Esophagus muscularis mucosa (tissue), 4 donors: ENCODE data around the gene SPAG17. TPM values are rescaled to one million over a fixed set of nuclear protein-coding genes. Genes with fewer than 3 reads are reported as not detected.

Source experiments
- DNase-seq: peaks from one replicate; pipeline ENCODE4 v3.0.0-alpha.2; 2017; ENCODE audit errors: extremely low spot score
- H3K27ac ChIP-seq, 4 donors: fragments of 200-600 bp; sonication (generic); replicated peaks in 1 of 4; 1 replicate in 3 of 4; 2 replicates in 1 of 4; pipeline ENCODE4 v1.5.1; 2016 to 2019; ENCODE audit warnings: mild to moderate bottlenecking in 1 of 4
- H3K27me3 ChIP-seq, 4 donors: fragments of 200-600 bp; sonication (generic); one replicate each; pipeline versions ENCODE4 v1.5.1 to v1.6.0; 2016 to 2019
- H3K36me3 ChIP-seq, 4 donors: fragments of 200-600 bp; sonication (generic); one replicate each; pipeline ENCODE4 v1.5.1; 2016 to 2019
- H3K4me1 ChIP-seq, 4 donors: fragments of 200-600 bp; sonication (generic); one replicate each; pipeline ENCODE4 v1.5.1; 2016 to 2019
- H3K4me3 ChIP-seq, 4 donors: fragments of 200-600 bp; sonication (generic); 1 replicate in 2 of 4; 2 replicates in 2 of 4; pipeline ENCODE4 v1.5.1; 2016 to 2019; ENCODE audit warnings: mild to moderate bottlenecking in 4 of 4, moderate library complexity in 1 of 4
- H3K9me3 ChIP-seq, 4 donors: fragments of 200-600 bp; sonication (generic); 1 replicate in 3 of 4; 2 replicates in 1 of 4; pipeline ENCODE4 v1.5.1; 2016 to 2019
- EP300 ChIP-seq: sonication (generic); formaldehyde crosslinking; IDR thresholded peaks from one replicate; pipeline ENCODE4 v1.6.1; 2017; ENCODE audit warnings: antibody characterized with exemption
- POLR2A ChIP-seq: fragments of 450-650 bp; IDR thresholded peaks from one replicate; pipeline ENCODE4 v1.6.1; 2017; ENCODE audit warnings: antibody characterized with exemption, moderate library complexity, mild to moderate bottlenecking, low read depth
- POLR2AphosphoS5 ChIP-seq, 2 donors: sonication (generic); formaldehyde crosslinking; IDR thresholded peaks; one replicate each; pipeline ENCODE4 v1.6.1; 2017; ENCODE audit warnings: antibody characterized with exemption in 2 of 2
- WGBS: methylation state at CpG from one replicate; pipeline ENCODE4 v1.1.5; 2018; 5-methylcytosine and 5-hydroxymethylcytosine counted together
- intact Hi-C: fragments of 100-400 bp; cut with DNase I; formaldehyde crosslinking; loops from one replicate; pipeline ENCODE4 v1.15.1; 2023
- total RNA-seq, 4 donors: library from RNA; depleted of rRNA; stranded (reverse); fragments of >200 nt; gene quantifications; one replicate each; pipeline versions ENCODE4 v1.1.0 to v1.2.1, GENCODE V29; 2016
- TF ChIP-seq, protein P1 (sequence below), 3 experiments: fragments of 200-600 bp in 2 of 3; fragments of 450-650 bp in 1 of 3; sonication (generic) in 2 of 3; IDR thresholded peaks; one replicate each; pipeline ENCODE4 v1.5.1; 2017 to 2019; ENCODE audit warnings: antibody characterized with exemption in 3 of 3, mild to moderate bottlenecking in 2 of 3, moderate library complexity in 1 of 3

SPAG17 gene
- total RNA-seq, 4 donors from 2014 or later, result 0.17 to 0.23 TPM; not detected in 2

DNA sequence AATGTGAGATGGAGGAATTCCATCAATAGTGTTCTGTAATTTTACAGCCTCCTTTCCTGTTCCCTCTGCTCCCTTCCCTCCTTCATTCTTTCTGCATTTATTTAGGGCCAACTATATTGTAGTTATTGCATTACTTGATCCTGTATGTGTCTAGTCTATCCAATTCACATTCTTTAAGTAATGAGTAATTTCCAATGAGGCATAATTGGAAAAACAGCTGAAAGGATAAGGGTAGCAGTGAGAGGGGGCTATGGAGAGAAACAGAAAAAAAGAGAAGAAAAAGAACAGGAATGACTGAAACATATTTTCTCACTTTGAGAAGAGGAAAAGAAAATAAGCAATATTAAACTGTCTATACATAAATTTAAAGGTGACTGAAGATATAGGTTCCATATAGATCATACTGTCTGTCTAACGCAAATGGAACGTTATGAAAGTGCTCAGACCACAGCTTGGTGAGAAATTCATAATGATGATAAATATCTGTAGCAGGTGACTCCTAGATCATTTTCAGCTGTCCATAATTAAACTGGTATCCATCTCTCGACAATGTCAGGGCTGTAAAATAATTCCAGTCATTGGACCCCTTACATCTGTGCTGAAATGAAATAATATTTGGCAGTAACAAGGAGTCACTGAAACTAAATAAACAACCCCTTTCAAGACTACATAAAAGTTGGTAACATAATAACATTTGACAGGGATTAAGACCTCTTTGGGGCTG, 61.8 kb downstream of the SPAG17 start:
- WGBS, result 43% methylated on average over 3 of the region's 3 CpGs

DNA sequence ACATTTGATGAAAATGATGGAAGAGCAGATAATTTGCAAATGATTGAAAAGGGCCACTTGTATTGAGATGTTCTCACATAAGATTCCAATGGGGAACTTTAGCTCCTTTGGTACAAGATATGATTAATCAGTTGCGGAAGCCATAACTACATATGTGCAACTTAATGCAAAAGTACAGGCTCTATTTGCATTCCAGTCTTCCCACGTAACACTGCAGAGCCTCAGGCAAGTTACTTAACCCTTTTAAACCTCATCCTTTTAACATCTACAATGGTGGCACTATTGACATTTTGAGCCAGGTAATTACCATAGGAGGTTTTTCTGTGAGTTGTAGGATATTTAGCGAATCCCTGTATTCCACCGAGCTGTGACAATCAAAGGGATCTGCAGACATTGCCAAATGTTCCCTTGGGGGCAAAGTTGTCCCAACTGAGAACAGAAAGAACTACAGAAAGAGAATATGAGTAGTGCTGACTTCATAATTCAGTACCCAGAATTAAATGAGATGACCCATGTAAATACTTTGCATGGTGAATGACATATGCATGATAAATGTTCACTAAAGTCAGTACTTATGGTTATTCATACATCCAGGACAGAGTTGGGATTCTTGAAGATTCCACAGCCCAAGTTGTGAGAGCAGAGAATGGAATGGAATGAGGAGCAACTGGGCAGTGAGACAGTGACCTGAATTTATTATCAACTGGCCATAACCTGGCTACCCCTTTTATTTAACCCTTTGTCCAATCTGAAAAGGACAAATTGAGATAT, 62.6 kb downstream of the SPAG17 start:
- no peak overlapping the region for H3K4me3 ChIP-seq
- no peaks in the 10 kb centered on the region for H3K9me3 ChIP-seq
- 83% methylated on average over 4 of the region's 4 CpGs for WGBS
- H3K27ac ChIP-seq, result no peak overlapping the region
- TF ChIP-seq POLR2AphosphoS5 (IDR thresholded peaks at IDR 0.05) (no peak), POLR2A (no peak)
- no peaks in the 10 kb centered on the region for H3K36me3 ChIP-seq
- no peak for DNase-seq
- H3K4me1 ChIP-seq, result peaks cover 0 to 10% (median 0%) of the 10 kb centered on the region in 4 donors
- intact Hi-C loops, result no loop called here
- no peaks in the 10 kb centered on the region for H3K27me3 ChIP-seq

More for the DNA sequence above, 61.8 kb downstream of the SPAG17 start:
- Histone ChIP-seq H3K4me1 (peaks cover 0 to 10% (median 0%) of the 10 kb centered on the region in 4 donors), H3K27me3 (no peaks in the 10 kb centered on the region), H3K27ac (no peak overlapping the region), H3K9me3 (no peaks in the 10 kb centered on the region), H3K4me3 (no peak overlapping the region), H3K36me3 (no peaks in the 10 kb centered on the region)
- TF ChIP-seq, protein P1, sequence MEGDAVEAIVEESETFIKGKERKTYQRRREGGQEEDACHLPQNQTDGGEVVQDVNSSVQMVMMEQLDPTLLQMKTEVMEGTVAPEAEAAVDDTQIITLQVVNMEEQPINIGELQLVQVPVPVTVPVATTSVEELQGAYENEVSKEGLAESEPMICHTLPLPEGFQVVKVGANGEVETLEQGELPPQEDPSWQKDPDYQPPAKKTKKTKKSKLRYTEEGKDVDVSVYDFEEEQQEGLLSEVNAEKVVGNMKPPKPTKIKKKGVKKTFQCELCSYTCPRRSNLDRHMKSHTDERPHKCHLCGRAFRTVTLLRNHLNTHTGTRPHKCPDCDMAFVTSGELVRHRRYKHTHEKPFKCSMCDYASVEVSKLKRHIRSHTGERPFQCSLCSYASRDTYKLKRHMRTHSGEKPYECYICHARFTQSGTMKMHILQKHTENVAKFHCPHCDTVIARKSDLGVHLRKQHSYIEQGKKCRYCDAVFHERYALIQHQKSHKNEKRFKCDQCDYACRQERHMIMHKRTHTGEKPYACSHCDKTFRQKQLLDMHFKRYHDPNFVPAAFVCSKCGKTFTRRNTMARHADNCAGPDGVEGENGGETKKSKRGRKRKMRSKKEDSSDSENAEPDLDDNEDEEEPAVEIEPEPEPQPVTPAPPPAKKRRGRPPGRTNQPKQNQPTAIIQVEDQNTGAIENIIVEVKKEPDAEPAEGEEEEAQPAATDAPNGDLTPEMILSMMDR (IDR thresholded peaks at IDR 0.05), result no peak
- TF ChIP-seq POLR2AphosphoS5 (IDR thresholded peaks at IDR 0.05) (no peak), EP300 (no peak)
- no peak for DNase-seq
- intact Hi-C loops, result no loop called here

DNA sequence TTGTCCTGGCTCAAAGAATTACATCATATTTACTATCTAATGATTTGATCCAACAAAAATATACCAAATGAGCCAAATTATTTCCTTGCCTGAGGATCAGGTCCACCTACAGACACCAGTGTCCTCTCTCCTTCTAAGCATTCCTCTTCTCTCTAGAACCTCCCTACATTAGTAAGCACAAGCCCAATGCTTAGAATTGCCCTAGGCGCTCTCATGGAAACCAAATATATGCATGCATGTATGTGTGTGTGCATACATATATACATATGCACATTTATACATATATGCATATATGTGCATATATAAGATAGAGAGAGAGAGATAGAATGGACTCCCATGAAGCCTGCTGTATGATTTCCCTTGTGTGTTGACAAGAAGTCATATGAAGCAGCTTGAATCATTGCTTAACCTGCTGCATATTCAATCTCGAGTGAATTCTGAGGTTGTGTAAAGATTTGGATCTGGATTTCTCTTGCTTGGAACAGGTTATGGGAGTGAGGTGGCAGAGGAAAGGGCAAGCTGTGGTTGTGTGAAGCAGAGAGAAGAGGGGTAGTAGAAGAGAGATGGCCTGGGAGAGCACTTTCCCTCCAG, 66.1 kb downstream of the SPAG17 start:
- no peaks in the 10 kb centered on the region for H3K27me3 ChIP-seq
- H3K9me3 ChIP-seq, result no peaks in the 10 kb centered on the region
- no peak overlapping the region for H3K27ac ChIP-seq
- H3K36me3 ChIP-seq, result no peaks in the 10 kb centered on the region
- peaks cover 0 to 19% (median 5%) of the 10 kb centered on the region in 4 donors for H3K4me1 ChIP-seq
- intact Hi-C loops, result no loop called here
- no peak for DNase-seq
- H3K4me3 ChIP-seq, result no peak overlapping the region
- 78% methylated on average over 2 of the region's 2 CpGs for WGBS
- TF ChIP-seq, protein P1 (IDR thresholded peaks at IDR 0.05), result no peak
- TF ChIP-seq POLR2AphosphoS5 (IDR thresholded peaks at IDR 0.05) (no peak), POLR2A (no peak)

DNA sequence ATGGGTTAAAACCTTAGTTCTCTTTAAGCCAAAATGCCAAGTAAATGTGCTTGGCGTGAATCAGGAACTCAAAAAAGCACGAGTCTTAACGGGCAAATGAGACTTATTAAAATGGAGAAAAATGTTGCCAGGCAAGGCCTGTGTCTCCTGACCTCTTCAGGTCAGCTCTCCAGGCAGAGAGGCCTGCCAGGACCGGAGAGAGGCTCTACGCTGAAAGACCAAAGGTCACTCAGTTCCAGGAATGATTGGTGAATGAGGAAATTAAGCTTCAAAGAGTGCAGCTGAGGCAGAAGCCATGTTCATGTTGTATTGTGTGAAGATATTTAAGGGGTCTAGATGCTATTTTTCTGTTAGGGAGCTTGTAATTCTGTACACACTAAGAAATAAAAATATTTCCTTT, 66.6 kb downstream of the SPAG17 start:
- Histone ChIP-seq H3K4me3 (no peak overlapping the region), H3K27me3 (no peaks in the 10 kb centered on the region), H3K27ac (peak overlapping the region in 1 of 4 donors; percentile 20), H3K36me3 (no peaks in the 10 kb centered on the region), H3K9me3 (no peaks in the 10 kb centered on the region), H3K4me1 (peaks cover 0 to 19% (median 5%) of the 10 kb centered on the region in 4 donors)
- intact Hi-C loops, result no loop called here
- WGBS, result 57% methylated on average over 5 of the region's 5 CpGs
- no peak for DNase-seq
- TF ChIP-seq POLR2AphosphoS5 (IDR thresholded peaks at IDR 0.05), result no peak
- TF ChIP-seq EP300, result no peak
- TF ChIP-seq, protein P1 (IDR thresholded peaks at IDR 0.05), result no peak
- no peak for TF ChIP-seq POLR2A

DNA sequence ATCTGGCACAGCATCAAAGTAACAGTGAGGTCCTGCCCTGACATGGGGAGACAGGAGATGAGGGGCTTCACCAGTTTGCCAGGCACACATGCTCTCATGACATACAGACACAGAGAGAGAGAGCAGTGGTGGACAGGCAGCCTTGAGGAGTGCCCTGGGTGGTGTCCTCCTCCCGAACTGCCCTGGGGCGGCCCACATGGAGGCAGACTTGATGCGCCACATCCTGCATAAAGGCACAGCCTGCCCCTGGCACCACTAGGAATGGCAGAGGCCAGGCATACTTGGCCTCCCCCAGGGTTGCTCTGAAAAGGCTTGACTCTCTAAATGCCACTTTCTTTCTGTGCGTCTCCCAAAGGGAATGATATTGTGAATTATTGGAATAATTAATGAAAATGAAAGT, 67.5 kb downstream of the SPAG17 start:
- no peak overlapping the region for H3K27ac ChIP-seq
- 83% methylated on average over 1 of the region's 4 CpGs for WGBS

More for the DNA sequence above, 67.5 kb downstream of the SPAG17 start:
- Histone ChIP-seq H3K36me3 (no peaks in the 10 kb centered on the region), H3K27me3 (no peaks in the 10 kb centered on the region), H3K4me1 (peaks cover 0 to 19% (median 5%) of the 10 kb centered on the region in 4 donors), H3K9me3 (no peaks in the 10 kb centered on the region), H3K4me3 (no peak overlapping the region)
- intact Hi-C loops, result no loop called here
- TF ChIP-seq, protein P1 (IDR thresholded peaks at IDR 0.05), result no peak
- no peak for TF ChIP-seq POLR2A
- no peak for DNase-seq
